ENCODE measurements around the gene TDO2. TPM values are rescaled to one million over a fixed set of nuclear protein-coding genes. Genes with fewer than 3 reads are reported as not detected.
"Not testable (repeated sequence)": the region's sequence is repeated elsewhere in the genome, so short reads cannot be mapped to it uniquely, and the experiment has no call there.

TDO2 gene
- total RNA-seq, 1 experiment from 2014 or later, result 6.2 TPM

DNA sequence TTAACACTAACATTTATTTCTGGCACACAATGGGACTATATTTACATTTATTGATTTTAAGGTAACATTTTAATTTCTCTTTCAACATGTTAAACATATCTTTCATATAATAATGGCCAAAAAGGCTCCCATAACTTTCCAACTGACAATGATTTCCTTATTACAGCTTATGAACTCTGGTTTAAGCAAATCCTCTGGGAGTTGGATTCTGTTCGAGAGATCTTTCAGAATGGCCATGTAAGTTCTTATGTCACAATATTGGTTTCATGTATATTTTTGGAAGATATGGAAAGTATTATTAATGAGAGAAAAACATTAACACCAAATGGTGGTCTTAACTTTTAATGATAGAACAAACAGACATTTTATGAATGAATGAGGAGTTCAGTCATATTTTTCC is 4.1 kb downstream of the TDO2 start:
- no peak for DNase-seq (ENCODE audit: low spot score)

DNA sequence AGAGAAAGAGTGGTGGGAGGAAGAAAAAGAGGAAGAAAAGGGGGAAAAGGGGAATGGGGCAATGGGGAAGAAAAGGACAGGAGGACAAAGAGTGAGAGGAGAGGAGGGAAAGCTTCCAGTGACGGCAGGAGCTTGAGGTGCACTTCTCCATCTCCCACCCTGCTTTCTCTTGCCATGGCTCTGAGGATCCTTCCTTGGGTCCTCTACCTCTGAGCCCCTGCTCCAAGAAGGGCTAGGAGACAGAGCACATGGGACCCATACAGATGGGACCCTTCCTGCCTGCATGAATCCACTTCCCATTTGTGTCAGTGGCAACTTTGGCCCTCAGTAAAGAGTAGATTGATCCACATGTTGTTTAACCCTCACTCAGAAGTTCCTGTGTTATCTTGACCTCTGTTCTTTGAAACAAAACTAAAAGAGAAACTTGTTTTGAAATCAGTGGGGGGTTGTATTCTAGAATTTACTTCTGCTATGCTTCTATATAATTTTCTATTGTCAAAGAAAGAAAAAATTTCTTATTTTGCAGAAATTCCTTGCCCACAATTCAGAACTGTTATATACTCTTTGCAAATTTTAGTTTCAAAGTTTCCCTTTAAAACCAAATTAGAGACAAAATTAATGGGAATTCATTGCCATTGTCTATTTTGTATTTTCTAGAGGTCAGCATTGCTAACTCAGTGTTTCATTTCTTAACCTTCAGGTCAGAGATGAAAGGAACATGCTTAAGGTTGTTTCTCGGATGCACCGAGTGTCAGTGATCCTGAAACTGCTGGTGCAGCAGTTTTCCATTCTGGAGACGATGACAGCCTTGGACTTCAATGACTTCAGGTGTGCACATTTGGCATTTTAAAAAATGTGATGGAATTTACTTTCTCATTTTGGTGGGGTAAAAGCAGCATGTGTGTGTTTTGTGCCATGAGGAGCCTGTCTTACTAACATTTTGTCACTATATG is 5.0 kb downstream of the TDO2 start:
- no peak for DNase-seq (ENCODE audit: low spot score)

DNA sequence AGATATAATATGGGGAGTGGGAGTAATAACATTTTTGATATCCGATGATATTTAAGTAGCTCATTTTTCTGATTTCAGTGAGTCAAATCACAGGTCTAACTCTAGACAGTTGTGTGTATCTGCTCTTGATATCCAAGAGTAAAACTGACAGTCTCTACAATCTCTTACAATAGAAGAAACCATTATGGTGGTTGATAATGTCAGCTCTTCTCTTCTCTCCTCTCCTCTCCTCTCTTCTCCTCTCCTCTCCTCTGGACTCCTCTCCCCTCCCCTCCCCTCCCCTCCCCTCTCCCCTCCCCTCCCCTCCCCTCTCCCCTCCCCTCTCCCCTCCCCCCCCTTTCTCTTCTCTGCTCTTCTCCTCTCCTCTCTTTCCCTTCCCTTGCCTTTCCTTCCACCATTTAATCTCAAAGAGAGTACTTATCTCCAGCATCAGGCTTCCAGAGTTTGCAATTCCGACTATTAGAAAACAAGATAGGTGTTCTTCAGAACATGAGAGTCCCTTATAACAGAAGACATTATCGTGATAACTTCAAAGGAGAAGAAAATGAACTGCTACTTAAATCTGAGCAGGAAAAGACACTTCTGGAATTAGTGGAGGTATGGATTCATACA is 6.2 kb downstream of the TDO2 start:
- DNase-seq (ENCODE audit: low spot score), result no peak

DNA sequence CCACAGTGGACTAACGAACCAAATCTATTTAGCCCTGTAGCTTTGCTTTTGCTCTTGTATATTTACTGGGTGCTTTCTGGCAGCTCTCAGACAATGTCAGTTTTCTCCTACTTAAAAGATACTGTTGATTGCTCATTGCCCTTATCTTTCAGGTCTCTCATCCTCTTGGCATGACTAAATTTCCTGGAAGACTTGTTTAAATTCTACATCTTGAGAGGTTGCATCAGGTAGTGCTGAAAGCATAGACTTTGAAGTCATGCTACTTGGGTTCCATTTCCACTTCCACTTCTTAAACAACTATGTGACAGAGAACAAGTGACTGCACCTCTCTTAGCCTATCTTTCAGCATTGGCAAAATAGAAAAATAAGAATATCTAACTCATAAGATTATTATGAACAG is 8.4 kb downstream of the TDO2 start:
- no peak for DNase-seq (ENCODE audit: low spot score)

DNA sequence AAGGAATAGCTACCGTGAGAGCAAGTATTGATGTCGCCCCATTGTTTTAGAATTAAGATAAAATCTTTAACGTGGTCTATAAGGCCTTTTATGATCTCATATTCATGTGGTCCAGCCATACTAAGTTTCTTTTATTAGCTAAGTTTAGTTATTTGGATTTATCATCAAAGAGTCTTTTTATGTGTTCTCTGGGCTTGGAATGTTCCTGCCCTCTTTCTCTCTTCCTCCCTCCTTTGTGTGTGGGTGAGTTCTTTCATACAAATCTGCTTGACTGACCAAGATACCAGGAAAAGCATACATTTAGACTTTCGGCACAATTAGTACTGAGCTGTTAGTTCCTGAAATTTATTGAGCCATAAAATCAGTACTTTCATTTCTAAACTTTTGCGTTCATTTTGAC is 11.3 kb downstream of the TDO2 start:
- DNase-seq (ENCODE audit: low spot score), result no peak

DNA sequence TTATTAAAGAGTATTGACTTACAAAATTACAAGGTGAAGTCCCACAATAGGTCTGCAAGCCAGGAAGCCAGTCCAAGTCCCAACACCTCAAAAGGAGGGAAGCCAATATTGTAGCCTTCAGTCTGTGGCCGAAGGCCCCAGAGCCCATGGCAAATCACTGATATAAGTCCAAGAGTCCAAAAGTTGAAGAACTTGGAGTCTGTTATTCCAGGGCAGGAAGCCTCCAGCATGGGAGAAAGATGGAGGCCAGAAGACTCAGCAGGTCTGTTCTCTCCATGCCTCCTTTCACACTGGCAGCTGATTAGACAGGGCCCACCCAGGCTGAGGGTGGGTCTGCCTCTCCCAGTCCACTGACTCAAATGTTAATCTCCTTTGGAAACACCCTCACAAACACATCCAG is 18.1 kb downstream of the TDO2 start:
- no peak for DNase-seq (ENCODE audit: low spot score)

DNA sequence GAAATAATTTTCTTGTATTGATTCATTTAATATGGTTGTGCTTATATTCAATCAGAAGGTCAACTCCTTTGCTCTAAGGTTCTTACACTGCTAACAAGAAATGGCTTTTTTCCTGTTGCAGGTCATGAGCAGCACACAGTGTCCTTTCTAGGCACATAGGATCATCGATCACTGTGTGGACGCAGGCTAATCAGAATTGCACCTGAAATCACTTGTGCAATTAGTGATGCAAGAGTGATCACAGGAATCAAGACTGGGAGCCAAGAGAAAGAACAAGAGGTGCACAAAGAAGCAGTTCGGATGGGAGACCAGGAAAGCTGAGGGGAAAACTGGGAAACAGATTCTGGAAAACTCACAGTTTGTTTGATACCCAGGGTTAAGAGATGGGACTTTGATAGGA is 21.1 kb downstream of the TDO2 start:
- DNase-seq (ENCODE audit: low spot score), result no peak

DNA sequence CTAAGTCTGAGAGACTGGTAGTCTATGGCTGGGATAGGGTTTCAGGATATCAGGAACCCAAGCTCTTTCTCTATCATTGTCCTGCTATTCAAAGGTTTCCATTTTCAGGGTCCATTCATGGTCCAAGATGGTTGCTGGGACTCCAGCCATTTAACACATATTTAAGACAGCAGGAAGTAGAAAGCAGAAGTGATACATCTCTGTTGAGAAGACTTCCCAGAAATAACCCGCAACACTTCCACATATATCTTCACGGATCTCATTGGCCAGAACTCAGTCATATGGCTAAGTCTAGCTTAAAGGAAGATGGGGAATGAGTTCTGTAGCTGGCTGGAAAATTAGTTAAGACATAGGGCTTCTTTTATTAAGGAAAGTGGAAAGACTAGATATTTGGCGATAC is 26.3 kb downstream of the TDO2 start:
- no peak for DNase-seq (ENCODE audit: low spot score)

DNA sequence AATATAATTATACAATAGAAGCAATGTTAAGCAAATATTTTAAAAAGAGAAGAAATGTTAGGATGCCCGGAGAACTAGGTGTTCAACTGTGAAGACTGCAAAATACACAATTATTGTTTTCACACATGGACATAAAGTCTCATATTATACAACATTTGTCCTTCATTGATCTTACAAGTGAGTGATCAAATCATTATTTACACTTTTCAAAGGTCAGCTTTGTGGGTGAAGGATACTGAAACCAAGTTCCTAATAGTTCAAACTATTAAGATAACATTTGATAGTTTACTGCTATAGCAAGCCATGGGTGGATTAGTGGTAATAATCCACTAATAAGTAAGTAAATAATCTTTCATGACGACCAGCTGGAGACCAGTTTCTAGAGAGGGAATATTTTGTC is 26.8 kb downstream of the TDO2 start:
- no peak for DNase-seq (ENCODE audit: low spot score)

DNA sequence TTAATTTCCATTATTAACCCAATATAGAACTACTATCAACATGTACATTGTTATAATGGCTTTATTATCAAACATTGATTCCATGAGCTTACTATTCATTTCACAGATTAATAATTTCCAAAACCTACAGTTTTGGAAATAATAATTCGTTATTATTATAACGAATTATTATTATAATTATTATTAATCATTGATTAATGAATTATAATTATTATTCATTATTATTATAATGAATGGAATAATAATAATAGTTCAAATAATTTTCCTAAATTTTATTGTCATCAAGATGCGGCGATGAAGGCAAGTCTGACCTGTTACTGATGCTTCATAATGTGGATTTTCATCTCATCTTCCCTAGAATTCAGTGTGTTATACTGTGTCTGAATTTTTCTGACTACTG is 28.1 kb downstream of the TDO2 start:
- no peak for DNase-seq (ENCODE audit: low spot score)

DNA sequence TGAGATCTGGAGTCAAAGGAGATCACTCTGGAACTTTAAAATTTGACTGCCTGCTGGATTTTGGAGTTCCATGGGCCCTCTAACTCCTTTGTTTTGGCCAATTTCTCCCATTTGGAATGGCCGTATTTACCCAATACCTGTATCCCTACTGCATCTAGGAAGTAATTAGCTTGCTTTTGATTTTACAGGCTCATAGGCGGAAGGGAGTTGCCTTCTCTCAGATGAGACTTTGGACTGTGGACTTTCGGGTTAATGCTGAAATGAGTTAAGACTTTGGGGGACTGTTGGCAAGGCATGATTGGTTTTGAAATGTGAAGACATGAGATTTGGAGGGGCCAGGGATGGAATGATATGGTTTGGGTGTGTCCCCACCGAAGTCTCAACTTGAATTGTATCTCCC is 31.1 kb downstream of the TDO2 start:
- not testable (repeated sequence) for DNase-seq (ENCODE audit: low spot score)

DNA sequence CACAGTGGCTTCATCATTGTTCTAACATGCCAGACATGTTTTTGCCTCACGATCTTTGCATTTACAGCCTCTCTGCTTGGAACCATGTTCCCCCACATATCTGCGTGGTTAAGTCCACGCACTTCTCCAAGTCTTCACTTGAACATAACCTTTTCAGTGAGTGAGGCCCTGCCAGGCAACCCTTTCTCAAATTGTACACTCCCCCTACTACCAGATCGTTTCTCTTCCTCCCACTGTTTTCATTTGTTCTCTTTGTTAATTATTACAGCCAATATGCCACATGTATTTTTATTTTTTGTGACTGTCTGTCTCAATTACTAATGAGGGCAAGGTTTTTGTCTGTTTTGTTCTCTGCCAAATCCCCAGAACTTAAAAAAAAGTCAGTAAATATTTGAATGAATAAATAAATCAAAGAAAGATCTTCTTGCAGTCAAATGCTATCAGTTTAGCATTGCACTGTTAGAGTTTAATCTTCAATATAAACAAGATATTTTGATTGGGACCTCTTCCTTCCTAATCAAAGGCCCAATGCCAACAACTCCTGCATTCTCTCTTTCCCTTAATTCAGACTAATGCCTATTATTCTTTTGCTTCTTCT is 32.0 kb downstream of the TDO2 start:
- DNase-seq (ENCODE audit: low spot score), result no peak

DNA sequence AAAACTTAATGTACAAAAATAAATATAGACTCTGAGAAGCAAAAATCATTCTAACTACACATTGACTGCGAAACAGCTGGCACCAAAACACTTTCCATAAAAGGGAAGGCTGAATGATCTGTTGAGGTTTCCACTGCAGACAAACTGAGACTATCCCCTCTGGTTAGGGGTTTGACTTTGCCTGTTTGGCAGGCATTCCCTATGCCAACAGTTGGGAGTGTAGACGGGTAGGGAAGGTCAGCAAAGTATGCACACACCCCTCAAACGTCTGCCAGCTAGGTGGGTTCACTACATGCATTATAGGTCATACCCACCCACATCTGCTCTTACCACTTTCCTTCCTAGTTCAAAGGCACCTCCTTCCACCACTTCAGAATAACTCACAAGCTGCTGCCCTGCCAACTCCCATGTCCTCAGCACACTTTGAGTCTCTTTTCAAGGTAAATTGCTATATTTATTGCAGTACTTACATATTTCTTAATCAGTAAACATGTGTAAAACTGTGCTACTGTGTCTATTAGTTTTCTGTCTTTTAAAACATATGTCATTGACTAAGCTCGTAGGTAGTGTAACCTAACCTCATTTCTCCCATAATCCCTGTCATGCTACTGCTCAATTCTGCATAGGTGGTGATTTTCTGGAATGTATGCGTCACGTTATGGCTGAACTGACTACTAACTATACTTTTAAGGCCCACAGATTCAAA is 37.7 kb downstream of the TDO2 start:
- no peak for DNase-seq (ENCODE audit: low spot score)

DNA sequence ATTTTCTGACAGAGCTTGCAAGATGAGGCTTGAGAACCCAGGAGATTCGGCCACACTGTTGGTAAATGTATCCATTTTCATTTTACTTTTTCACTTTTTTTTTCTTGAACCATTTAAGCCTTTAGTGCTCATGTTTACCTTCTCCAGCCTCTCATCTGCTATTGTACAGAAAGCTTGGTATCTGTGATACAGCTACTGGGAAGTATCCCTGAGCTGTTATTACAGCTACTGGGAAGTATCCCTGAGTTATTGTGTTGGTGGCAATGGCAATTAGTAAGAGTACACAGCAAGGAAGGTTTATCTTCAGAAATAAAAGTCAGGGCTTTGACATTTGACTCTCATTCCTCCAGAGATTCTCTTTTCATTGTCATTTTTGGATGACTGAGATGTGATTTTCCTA is 38.3 kb downstream of the TDO2 start:
- no peak for DNase-seq (ENCODE audit: low spot score)

DNA sequence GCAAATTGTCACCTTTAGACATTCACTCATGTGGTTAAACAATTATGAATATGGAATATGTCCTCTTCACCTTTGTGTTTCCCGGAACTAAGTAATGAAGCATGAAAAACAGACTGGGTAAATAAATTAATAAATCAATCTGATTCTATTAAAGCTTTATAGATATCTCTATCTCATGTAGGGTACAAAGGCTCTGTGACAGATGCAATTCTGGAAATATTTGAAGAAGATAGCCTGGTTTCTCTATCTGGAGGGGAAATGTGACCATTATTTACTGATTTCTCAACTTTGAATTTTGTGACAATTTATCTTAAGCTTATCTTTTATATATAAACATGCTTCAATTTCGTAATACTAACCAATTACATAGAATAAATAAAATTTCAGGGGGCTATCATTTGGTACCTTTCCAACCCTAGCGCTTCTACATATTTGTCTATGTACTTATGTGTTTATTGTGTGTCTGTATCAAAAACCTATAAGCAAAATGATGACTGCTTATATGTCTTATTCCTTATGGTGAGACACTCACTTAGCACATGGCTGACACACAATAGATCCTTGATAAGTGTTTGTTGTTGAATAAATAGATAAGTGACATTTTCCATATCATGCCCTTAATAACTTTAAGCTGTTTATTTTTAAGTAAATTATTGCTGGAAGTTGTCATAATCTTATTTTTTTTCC is 40.3 kb downstream of the TDO2 start:
- no peak for DNase-seq (ENCODE audit: low spot score)

DNA sequence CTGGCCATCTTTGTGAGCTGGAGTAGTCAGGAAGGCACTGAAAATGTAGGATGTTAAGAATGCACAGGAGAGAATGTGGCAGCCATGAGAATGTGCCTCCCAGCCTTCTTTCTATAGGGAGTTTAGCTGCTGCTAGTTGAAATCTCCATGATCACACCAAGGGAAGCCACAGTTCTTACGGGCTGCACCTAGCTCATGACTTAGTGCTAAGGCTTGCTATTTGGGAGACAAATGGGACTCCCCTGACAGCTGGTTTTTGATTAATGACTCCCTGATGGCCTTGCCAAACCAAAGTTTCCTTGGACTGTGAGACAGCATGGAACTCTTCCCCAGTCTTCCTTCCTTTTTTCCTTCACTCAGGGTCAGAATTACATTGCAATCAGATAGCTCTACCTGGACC is 41.0 kb downstream of the TDO2 start:
- DNase-seq (ENCODE audit: low spot score), result no peak

DNA sequence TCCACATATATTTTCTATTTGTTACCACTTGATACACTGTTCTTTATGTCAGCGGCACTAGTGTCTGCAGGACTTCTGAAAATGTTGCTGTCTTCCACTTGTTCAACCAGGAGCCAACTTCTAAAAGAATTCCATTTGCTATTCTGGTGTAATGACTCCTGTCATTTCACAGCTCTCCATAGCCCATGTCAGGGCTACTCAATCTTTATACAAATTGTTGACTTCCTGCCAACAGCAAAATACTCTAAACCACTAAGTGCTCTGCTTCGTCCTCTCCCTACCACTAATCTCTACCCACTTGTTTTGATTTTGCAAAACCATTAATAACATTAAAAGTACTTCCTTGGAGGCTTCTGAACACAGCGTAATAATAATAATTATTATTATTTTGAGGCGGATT is 43.0 kb downstream of the TDO2 start:
- peak; percentile 81 for DNase-seq (ENCODE audit: low spot score)

DNA sequence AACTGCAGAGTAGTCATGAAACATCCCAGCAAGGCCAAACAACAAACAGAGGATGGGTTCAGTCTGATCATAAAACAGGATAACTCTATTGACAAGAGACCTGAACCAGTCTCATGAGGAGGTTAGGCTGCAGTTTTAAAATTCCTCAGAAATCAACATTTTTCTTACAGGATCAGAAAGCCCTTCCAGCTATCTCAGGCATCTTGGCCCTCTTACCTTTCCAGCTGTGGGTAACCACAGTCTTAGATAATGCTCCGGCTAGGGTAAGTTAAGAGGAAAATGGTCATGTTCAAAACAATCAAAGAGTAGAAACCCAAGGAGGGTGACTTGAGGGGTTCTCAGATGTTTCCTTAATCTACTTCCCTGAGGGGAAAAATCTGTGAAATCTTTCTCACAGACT is 45.0 kb downstream of the TDO2 start:
- DNase-seq (ENCODE audit: low spot score), result no peak

DNA sequence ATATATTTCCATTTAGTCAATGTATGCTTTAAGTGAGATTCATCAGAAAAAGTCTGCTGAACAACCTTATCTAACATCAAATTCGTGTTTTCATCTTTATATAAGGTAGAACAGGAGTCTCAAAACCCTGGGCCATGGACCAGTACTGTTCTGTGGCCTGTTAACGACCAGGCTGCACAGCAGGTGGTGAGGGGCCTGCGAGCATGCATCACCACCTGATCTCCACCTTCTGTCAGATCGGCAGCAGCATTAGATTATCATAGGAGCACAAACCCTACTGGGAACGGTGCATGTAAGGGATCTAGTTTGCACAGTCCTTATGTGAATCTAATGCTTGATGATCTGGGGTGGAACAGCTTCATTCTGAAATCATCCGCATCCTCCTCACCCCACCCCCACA is 47.0 kb downstream of the TDO2 start:
- DNase-seq (ENCODE audit: low spot score), result no peak

DNA sequence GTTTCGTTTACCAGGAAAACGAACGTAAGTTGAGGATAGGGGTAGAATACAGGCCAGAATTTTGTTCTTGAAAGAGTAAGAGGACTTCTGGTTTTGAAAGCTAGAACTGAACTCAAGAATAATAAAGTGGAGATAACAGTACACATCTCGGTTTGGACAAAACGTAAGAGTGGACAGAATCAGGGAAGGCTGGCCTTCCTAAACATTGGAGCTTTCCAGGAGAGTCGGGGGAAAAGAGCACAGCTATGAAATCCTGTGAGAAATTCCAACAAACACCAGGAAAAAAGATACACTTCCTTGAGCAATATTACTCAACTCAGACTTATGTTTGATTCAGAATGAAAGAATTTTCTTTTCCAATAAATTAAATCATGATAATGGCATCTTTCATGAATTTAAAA is 49.0 kb downstream of the TDO2 start:
- no peak for DNase-seq (ENCODE audit: low spot score)

DNA sequence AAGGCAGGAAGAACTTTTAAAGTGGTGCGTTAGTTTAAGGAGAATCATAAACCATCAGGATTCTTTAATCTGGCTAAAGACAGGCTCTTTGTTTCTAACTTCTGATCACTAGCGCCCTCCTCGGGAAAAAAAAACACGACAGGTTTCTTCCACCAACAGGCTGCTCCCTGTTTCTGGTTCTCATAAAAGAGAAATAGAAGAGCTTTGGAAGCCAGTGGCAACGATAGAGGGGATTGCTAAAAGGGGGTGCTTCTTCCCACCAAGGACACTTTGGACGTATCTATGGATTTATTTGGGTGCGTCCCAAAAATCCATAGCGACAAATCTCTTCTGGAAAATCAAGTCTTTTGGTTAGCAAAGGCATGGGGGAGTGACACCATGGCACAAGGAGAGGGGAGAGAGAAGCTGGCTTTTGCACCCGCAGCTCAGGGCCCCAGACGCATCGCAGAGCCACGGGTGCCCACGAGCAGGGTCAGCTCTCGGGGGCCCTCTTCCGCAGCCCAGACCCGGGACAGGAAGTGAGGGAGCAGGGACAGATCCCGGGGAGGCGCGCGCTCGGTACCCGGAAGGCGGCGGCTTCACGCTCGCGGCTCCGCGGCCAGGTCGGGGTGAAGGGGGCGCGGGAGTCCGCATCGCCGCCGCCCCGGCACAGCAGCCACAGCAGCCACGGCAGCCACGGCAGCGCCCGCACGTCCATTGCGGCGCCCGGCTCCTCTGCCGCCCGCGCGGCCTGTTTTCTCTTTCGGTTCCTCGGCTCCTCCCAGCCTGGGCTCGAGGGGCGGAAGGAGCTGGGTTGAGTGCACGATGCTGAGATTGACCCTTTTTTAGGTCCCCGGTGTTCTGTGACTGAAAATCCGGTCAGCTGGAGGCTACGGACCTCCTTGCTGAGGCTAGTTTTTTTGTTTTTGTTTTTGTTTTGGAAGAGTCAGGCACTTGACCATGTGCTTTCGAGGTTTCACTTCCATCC is 49.9 kb downstream of the TDO2 start, which contains the start of gene CTSO:
Gene CTSO (minus strand): TSS at position 716 of the 967 bp plus-strand sequence. CDS start 19 bp downstream, at position 697.
- DNase-seq (ENCODE audit: low spot score), result peak; percentile 69
